GM18502 (cell line): ENCODE measurements around the gene EHBP1L1.

Experiments
- ATAC-seq: cut with Tn5 transposase; IDR thresholded peaks from one replicate; pipeline ENCODE4 v1.9.1; 2021; ENCODE audit warnings: mild to moderate bottlenecking; ENCODE audit not compliant: unreplicated experiment, poor library complexity

Gene EHBP1L1

DNA sequence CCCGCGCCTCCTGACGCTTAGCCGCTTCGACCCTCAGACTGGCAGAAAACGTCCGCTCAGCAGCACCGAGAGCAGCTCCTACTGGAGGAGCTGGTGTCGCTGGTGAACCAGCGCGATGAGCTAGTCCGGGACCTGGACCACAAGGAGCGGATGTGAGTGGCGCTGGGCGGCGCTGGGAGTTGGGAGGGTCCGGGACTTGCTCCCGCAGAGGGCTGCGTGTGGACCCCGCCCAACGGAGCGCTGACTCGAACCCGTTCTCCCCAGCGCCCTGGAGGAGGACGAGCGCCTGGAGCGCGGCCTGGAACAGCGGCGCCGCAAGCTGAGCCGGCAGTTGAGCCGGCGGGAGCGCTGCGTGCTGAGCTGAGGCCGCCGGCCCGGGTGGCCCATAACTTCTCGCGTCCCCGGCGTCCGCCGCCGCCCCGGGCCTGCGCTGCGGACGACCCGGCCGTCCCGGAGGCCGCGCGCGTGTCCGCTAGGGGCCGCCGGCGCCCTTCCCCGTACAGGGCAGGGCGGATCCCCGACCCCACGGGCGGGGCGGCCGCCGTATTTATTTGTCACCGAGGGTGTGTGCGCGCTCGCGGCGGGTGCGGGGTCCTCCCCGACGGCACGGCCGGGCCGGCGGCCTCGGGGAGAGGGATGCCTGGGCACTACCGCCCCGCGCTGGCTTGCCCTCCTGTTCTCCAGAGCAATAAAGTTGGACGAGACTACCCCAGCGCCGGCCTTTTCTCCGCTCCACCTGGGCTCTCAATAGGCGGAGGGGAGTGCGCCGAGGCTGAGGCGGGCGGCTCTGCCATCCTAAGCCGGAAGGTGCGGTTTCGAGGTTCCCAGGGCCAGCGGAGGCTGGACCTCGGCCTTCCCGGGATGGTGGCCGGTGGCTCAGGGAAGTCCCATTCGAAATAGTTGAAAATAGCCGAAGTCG lies 16.3 kb downstream of the EHBP1L1 start:
- no peak for ATAC-seq

DNA sequence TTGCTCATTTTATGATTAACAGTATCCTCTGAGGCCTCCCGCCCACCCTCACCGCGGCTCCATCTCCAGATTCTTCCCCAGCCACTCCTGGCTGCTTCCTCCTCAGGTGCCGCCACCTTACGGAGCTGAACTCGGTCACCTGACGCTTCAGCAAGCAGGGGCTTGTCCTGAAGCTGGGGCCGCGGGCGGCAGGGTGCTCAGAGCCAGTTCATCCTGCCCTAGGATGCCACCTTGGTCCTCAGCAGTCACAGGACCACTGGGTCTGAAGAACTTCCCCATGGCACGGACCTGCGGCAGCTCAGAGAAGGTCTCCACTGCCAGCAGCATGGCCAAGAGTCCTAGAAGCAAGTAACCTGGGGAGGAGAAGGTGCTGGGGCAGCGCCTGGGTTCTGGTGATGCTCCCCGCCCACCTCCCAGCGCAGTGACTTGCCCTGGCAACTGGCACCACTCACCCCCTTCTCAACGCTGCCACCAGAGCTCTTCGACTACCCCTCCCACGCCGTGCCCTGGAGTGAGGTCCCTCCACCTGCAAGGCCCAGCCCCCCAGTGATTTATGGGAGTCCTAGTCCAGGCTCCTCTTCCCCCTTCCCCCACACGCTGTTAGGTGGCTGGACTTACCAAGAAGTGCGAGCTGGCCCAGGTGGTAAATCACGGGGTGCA lies 17.1 kb downstream of the EHBP1L1 start:
- ATAC-seq = no peak

DNA sequence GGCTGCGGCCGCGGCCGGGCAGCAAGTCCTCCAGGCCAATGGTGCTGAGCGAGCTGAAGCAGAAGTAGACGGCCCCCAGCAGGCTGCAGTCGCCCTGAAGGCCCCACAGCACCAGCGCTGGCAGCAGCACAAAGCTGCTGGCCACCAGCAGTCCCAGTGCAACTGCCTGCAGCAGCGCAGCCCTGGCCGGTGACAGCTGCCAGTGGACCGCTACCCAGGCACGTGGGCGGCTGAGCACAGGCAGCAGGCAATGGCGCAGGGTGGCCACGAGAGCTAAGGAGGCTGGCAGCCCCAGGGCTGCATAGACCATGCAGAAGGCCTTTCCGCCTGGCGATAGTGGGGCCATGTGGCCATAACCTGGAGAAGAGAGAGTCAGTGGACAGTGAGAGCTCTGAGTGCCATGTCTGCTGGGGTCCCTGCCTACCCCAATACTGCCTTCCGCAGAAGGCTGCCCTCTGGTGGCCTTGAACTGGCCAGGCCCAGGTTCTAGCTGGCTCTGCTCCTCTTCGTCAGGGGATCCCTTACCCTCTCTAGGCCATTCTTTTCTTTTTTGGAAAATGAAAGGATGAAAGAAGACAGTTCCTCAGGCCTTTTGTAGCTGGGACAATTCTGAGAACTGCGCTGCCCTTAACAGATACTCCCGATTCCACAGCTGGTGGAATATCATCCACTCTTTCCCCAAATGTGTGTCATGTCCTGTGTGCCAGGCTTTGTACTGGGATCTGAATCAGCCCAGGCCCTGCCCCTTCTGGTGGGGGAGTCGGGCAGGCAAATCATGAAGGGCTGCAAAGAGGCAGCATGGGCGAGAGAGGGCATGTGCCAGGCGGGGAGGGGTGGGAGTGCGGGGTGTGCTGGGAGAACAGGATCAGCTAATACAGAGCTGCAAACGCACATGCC lies 17.9 kb downstream of the EHBP1L1 start:
- ATAC-seq = no peak

DNA sequence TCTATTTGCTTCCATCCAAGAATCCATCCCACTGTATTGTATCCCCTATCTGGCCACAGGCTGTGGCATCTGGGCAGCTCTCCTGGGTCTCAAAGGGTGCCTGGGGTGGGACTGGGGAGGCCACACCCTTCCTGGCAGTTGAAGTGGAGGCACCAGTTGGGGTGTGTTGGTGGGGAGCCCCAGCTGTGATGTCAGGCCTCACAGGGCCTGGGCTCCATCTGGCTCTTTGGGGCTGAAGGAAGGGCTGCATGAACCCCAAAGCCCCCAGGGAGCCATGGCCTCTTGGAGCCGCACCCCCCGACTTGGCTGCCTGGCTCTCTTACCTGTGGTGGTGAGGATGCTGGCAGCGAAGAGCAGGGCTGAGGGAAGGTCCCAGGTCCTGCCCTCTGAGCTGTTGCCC lies 19.3 kb downstream of the EHBP1L1 start:
- no peak for ATAC-seq

DNA sequence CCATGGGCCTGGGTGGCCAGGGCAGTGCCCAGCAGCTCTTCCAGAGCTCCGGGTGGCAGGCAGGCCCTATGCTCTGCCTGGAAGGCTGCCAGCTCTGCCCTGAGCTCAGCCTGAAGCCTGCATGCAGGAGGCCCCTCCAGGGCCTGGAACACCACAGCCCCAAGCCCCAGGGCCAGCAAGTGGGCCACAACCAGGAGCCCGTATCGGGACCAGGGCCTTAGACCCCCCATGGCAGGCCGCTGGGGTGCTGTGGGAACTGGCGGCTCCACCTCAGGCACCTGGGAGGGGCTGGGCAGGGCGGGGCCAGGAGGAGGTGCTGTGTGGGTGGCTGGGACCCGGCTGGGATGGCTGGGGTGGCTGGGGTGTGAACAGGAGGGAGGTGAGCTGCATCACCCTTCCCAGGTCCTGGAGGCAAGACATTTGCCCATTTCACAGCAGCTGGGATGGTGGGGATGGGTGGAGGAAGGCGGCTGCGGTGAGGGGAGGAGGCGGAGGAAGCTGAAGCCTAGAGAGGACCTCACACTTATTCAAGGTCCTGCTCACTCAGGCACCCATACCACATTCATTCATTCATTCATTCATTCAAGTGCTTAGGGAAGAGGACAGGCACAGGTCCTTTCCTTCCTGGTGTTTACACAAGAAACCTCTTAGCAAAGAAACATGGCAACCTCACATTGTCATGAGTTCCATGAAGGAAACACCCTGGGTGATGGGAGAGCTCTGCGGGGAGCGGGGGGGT lies 19.9 kb downstream of the EHBP1L1 start, which contains the start of gene KCNK7:
Gene KCNK7 (minus strand): TSS at position 258 of the 739 bp plus-strand sequence. CDS start 28 bp downstream, at position 230.
- ATAC-seq = no peak

DNA sequence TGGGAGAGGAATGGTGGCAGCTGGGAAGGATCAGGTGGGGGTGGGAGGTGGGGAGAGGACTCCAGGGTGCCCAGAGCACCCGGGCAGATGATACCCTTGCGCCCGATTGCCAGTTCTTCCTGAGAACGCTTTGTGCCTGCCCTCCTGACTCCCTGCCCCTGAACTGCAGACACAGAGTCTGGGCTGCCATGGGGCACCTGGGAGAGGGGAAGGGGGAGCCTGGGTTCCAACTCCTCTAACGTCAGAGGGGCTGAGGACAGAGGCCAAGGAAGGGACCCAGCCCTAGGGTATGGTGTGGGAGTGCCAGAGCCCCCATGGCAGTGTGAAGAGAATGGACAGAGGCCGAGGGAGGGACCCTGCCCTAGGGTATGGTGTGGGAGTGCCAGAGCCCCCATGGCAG lies 20.7 kb downstream of the EHBP1L1 start:
- ATAC-seq = no peak

DNA sequence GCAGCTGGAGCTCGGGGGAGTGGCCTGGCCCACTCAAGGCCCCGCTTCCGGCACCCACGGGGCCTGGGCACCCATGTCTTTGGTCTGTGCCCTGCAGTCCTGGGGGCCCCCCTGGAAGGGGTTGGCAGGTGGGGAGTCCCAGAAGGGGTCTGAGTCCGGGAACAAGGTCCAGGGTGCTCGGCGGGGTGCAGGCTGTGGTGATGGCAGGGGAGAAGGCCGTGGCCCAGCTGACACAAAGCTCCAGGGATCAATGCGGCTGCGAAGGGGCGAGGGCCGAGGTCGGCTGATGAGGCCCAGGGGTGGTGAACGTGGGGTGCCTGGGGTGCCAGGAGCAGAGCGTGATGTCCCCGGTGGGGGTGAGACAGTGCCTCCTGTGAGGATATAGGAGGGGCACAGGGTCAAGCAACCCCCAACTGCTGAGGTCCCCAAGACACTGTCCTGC lies 22.4 kb downstream of the EHBP1L1 start:
- no peak for ATAC-seq

DNA sequence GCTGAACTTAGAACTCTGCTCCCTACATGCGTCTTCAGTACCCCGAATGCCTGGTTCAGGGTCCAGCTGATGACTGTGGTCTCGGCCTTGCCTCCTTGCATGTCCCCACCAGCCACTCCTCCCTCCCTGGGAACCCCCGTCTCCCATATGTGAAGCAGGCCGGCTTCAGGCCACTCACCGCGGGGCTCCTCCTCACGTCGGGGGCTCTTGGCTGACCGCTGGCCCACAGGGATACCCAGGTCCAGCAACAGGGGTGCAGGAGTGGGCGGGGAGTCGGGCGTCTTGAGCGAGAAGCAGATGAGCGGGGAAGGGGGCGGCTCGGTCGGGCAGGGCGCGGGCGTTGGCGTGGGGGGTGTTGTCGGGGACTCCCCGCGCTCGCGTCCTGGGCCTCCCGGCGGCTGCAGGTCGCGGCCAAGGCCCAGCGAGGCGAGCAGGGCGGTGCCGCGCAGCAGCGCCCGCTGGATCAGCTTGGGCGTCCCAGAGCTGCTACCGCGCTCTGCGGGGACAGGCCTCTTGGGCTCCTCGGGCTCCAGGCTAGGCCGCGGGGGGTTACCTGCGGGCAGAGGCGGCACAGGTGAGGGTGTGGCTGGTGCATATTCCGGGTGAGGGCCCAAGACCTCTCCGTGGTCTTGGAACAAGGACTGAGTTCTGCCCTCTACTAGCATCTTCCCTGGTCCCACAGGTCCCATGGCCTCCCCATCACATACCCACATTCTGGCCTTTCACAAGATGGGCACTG lies 23.5 kb downstream of the EHBP1L1 start:
- no peak for ATAC-seq

DNA sequence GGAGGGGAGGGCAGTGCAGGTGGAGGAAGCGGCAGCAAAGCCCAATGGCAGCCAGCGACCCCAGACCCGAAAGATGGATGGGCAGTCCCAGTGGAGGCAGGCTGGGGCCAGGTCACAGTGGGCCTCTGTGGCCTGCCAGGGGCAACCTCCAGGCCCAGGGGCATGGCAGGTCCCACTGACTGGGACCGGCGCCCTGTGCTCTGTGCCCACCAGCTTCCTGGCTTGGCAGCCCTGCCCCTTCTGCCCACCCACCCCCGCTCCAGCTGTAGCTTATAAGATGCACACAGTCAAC lies 24.0 kb downstream of the EHBP1L1 start:
- ATAC-seq = no peak

DNA sequence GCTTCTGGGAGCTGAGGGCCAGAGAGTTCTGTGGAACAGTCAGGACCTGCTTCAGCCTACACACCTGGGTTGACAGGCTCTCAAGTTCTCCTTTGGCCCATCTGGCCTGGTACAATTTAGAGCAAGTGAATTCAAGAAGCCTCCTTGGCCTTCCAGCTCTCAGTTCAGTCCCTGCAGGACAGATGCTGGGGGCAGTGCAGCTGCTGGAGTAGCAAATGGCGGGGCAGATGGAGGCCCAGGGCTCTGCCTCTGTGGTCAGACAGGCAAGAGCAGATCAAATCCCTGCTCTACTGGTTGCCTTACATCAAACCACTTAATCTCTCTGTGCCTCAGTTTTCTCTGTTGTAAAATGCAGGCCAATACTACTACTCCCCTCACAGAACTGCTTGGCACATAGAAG lies 28.4 kb downstream of the EHBP1L1 start:
- ATAC-seq = no peak

DNA sequence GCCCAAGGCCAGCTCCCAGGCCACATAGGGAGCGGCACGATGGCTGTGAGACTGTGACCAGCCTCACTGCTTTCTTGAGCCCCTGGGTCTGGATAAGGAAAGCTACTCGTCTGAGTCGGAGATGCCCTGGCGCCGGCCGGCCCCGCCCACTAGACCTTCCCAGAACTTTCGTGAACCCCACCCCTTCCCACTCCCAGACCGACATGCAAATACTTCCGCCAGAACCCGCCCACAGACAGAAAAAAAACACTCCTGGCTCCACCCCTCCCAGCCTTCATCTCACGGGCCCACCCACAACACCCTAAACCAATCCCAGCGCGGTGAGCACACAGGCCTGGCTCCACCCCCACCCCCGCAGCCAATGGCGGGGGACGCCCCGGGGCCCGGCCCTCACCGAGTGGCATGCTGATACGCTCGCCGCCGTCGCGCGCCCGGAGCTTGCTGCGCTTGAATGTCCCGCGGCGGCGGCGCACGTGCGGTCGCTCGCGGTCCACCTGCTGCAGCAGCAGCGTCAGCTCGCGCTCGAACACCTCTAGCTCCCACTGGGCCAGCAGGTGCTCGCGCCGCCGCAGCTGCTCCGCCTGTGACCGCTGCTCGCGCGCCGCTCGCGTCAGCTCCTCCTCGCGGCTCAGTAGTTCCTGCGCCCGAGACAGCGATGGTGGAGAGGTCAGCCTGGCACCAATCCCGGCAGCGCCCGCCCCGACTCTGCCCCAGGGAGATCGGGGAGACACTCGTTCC lies 31.2 kb downstream of the EHBP1L1 start:
- no peak for ATAC-seq

DNA sequence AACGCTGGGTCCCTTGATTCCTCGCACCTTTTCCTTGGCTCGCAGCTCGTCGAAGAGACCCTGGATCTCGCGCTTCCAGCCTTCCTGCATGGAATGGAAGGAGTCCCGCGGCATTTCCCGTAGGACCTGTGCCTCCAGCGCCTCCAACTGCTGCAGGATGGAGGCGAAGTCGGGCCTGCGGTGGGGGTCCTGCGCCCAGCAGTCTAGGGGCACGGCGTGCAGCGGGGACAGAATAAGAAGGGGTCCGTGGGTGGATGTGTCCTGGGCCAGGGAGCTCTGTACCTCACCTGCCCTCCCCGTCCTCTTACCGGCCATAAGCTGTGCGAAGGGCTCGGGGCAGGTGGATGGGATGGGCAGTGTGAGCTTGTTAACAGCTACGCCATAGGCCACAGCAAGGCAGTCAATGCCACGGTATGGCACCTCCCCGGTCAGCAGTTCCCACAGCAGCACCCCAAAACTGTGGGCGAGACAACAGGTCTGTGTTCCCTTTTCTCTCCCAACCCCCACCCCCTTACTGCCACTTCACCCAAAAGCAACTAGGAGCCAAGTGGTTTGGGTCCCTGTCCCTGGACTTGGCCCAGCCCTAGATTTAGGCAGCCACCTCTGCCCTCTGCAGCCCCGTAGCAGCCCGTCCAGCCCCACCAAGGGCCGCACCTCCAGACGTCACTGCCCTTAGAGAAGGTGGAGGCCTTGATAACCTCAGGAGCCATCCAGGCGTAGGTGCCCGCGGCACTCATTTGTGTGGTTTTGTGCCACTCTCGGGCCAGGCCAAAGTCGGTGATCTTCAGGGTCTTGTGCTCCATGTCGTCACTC lies 32.0 kb downstream of the EHBP1L1 start:
- ATAC-seq = no peak

DNA sequence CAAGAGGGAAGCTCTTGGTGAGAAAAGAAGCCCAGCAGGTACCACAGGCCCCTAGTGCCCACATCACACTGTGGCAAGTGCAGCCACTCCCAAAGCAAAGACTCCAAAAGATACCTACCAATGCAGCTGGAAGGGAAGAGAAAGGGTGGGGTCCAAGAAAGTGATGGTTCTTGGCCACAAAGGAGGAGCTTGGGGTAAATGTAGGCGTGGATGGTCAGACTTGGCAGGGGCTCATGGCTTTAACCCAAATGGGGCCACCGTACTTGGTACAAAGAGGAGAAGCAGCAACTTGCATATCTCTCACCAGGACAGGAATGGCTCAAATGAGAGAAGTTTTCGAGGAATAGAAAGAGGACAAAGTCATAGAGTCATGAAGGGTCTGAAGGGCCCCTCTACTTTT lies 33.4 kb downstream of the EHBP1L1 start:
- no peak for ATAC-seq

DNA sequence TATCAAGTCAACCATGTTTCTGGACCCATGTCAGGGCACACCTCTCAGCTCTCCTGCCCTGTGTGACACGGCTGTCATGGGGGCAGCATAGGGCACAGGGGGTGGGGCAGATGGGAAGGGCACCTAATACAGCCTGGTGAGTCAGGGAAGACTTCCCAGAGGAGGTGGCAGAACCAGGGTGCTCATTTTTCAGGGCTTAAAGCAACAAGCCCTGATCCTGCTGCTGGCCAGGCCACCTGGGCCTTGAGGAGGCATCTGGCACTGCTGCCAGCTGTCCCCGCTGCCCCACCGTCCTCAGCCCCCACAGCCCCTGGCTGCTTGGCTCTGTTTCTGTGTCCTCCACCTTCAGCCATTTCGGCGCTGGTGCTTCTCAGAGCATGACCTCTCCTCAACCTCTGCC lies 33.8 kb downstream of the EHBP1L1 start:
- ATAC-seq = no peak

DNA sequence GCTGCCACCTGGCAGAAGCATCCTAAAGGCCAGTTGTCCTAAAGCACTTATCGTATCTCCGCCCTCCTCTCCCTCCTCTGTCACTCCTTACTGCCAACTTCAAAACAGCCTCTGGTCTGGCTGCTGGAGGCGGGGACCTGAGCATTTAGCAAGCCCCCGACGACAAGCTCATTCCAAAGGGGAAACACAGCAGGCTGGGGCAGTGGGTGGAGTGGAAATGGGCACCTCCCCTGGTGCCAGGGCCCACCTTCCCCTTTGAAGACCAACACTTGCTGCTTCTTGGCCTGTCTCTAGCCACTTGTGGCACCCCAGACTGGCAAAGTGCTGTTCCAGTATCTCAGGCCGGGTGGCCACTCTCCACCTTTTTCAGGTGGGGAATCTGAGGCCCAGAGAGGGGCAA lies 34.6 kb downstream of the EHBP1L1 start:
- ATAC-seq = no peak

DNA sequence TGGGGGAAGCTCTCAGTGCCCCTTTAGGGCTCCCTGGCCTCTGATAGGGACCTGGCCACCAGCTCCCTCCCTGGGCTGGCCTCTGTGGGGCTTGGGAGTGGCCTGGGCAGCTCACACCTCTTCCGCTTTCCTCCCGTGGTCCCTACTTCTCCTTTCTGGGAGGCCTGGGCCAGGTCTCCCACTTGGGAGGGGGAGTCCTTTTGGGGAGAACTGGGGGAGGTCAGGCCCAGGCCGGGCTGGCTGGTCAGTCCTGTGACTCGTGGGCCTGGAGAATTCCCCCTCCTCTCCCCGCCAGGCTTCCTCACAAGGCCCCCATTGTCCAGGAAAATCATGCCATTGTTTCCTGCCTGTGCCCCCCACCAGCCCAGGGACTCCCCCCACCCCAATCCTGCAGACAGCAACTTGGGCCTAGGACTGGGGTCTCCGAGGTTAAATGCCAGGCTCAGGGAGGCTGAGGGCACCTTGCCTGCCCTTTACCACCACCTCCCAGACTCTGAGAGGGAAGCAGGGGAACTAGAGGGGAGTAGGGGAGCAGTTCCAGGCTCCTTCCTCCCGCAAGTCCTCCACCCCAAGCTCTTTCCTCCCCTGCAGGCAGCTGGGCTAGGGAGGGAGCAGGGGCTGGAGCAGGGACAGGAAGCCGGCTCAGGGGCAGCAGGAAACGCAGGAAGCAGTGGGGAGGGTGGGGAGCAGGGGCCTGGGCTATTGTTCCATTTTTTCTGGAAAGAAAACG lies 35.3 kb downstream of the EHBP1L1 start:
- ATAC-seq = no peak
